Right ventricle myocardium superior (tissue), 1 donor: ENCODE measurements around the gene SCYL3. TPM values are rescaled to one million over a fixed set of nuclear protein-coding genes. Genes with fewer than 3 reads are reported as not detected.
"Not testable (repeated sequence)": the region's sequence is repeated elsewhere in the genome, so short reads cannot be mapped to it uniquely, and the experiment has no call there.

Experiments used
- ATAC-seq: fragments of 200-7000 bp; cut with Tn5 transposase; one replicate; pipeline ENCODE4 v1.9.1; 2020; ENCODE audit warnings: mild to moderate bottlenecking; ENCODE audit not compliant: poor library complexity
- DNase-seq: peaks from one replicate; pipeline ENCODE4 v3.0.0-alpha.2; 2020
- intact Hi-C: fragments of 100-400 bp; cut with DNase I; formaldehyde crosslinking; loops from one replicate; pipeline ENCODE4 v1.11.2; 2022
- total RNA-seq: library from RNA; stranded (reverse); fragmentation: NEBNext Ultra II Directional; extraction: Animal tissue kit (Norgen Biotek cat#: 25700); gene quantifications from one replicate; pipeline ENCODE4 v1.2.1, GENCODE V29; 2021
- donor health status: DM: no; HTN: yes; CAD: no; lungs with severe emphysema.

SCYL3 gene
- total RNA-seq, 1 donor from 2014 or later: 5.5 TPM

DNA sequence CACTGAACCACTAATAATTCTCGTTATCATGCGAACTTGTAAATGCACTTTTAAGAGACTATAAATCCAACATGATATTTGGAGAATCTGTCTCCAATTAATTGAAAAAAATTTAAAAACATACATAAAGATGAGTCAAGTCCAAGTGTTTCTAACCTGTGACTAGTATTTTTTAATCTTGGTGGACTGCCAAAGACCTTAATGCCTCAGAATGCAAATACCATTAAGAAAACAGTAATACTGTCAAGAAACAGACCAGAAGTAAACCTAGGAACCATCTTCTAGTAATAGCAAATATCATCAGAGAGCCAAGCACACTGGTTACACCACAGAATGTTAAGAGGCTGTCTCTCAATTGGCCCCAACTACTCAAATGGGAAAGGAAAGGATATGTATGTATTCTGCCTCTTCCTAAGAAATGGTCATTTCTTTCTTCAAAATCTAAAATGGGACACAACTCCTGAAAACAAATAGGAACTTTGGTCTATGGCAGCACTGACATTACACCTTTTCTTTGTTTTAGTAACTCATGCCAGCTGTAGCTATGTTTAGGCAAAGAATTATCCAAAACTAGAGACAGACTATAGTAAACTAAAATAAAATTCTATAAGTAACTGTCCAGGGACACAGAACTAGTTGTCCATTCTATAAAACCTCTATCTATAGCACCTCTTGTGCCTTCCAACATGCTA lies 15.8 kb downstream of the SCYL3 start:
- DNase-seq: no peak
- ATAC-seq: no peak
- intact Hi-C loops: no loop called here

DNA sequence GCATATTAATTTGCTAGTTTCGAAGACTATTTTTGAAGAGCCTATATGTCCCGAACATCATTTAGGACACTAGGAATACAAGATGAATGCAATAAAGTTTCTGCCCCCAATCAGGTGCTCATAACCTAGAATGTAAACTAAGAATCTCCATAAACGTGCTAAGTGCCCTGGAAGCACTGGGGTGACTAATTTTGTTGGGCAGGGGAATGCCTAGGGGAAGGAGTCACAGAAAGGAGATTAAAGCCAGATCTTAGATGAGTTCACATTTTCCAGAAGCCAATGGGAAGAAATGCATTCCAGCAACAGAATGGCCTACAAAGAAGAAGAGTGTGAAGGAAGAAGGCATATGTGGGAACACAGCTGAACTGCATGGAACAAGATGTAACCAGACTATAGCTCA lies 19.5 kb downstream of the SCYL3 start:
- intact Hi-C loops: no loop called here
- no peak for ATAC-seq
- DNase-seq: no peak

DNA sequence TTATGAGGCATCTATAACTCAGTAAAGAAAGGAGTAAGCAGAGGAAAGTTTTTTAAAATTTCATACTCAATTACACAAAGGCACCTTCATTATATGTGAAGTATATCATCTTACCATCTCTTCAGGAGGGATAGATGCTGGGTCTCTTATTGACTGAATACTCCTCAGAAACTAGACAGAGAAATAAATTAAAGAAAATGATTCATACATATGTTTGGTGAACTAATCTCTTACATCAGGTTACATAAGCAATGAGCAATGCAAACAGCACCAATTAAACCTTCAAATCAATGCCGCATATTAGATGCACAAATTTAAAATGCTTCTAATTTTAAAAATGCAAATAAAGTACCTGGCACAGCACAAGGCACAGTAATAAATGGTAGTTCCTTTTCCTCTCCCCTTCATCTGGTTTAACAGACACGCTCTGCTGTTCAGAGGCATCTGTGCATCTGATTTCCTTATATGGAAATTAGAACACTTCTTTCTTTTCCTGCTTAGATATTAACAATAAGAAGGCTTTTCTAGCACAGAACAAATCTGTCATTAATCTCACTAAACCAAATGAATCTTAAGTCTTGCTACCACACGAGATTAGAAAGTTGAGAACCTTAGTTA lies 20.0 kb downstream of the SCYL3 start:
- intact Hi-C loops: no loop called here
- ATAC-seq (no peak), DNase-seq (no peak)

DNA sequence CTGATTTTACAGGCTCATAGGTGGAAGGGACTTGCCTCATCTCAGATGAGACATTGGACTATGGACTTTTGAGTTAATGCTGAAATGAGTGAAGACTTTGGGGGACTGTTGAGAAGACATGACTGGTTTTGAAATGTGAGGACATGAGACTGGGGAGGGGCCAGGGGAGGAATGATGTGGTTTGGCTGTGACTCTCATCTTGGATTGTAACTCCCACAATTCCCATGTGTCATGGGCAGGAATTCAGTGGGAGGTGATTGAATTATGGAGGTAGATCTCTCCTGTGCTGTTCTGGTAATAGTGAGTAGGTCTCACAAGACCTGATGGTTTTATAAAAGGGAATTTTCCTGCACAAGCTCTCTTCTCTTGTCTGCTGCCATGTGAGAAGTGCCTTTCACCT lies 20.8 kb downstream of the SCYL3 start:
- DNase-seq (no peak), ATAC-seq (no peak)
- intact Hi-C loops: no loop called here

DNA sequence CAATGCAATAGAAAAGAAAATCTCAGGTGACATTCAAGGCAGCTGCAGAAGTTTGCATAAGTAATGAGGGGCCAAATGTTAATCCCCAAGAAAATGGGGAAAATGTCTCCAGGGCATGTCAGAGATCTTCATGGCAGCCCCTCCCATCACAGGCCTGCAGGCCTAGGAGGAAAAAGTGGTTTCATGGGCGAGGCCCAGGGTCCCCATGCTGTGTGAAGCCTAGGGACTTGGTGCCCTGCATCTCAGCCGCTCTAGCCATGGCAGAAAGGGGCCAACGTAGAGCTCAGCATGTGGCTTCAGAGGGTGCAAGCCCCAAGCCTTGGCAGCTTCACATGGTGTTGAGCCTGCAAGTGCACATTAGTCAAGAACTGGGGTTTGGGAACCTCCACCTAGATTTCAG lies 21.7 kb downstream of the SCYL3 start:
- DNase-seq, intact Hi-C loops, ATAC-seq: not testable (repeated sequence)

DNA sequence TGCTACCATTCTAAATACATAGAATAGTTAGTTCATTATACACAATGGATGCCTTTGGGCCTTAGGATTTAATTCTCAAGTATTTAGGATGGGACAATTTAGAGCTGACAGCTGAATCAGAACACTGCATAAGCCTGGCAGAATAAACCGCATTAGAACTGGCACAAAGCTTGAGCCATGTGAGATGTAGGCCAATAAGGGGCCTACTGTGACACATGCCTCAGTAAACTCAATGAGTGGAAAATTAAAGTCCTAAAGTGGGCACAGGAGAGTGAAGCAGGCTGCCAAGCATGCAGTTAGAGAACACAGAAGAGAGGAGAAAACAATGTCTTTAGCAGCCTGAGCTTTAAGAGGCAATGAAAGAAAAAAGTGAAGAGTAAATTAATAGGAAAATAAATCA lies 24.3 kb downstream of the SCYL3 start:
- ATAC-seq (no peak), DNase-seq (no peak)
- intact Hi-C loops: no loop called here

DNA sequence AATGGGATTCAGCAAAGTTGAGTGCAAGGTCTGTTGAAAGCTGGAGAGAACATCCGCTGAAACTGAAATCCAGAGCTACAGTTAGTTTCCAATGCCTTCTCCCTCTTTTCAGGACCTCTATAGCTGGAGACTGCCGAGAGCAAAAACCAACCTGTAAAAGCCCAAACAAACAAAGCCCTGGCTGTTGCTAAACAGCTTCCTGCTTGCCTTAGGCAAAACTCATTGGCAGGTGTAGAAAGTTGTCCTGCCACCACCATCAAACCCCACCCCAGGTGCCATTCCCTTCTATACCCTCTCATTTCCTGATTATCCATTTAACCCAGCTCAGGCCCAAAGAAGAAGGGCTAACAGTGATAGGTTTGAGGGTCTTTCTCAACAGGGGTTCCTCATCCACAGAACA lies 24.7 kb downstream of the SCYL3 start:
- intact Hi-C loops: no loop called here
- no peak for DNase-seq
- ATAC-seq: no peak

DNA sequence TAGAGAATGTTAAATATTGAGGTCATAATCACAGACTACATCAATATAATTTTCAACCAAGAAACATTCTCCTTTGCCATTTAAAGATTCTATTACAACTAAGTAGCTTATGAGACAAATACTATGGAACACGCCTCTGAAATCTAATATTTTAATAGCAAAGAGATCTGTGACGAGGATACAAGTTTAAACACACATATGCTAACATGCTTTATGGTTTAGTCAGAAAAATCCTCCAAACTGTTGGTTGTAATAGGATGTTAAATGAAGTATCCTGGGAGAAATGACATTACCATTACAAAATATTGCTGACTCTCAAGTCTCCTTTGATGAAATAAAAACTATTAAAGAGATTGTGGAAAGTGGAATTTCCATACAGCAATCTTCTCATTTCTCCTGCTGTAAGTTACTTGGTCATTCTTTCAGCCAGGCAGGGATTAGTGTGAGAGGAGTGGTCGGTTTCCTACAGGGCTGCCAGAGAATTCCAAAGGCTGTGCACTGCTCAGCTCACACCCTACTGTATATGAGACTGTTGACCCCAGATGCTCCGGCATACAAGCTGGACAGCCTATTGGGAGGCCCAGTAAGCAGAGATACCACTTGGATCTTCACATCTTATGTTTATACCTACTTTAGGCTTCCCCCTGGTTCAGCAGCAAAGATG lies 26.6 kb downstream of the SCYL3 start:
- intact Hi-C loops: no loop called here
- ATAC-seq (no peak), DNase-seq (no peak)

DNA sequence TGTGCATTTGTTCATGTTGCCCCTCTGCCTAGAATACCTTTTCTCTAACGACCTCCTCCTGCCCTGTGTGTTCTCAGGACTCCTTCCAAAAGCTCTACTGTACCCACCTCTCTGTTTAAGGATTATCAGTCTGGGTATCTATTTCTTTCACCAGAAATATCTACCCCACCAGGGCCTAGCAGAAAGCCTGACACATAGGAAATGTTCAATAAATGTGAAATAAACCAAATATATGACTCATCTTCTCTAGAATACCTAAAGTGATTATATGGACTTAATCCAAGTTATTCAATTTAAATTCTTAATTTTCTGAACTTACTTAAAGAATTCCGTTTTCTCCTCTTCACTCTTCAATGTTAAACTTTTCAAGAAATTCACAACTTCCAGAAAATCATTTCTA lies 27.1 kb downstream of the SCYL3 start:
- intact Hi-C loops: no loop called here
- DNase-seq (no peak), ATAC-seq (no peak)

DNA sequence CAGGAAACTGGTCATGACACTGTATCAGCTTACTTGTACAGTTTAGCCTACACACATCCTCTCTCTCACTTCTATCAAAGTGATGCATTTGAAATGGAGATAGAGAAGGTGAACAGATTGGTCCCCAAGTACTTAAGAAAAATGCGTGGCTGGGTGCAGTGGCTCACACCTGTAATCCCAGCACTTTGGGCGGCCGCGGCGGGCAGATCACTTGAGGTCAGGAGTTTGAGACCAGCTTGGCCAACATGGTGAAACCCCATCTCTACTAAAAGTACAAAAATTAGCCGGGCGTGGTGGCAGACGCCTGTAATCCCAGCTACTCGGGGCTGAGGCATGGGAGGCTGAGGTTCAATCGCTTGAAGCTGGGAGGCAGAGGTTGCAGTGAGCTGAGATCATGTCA lies 29.2 kb downstream of the SCYL3 start:
- ATAC-seq, DNase-seq, intact Hi-C loops: not testable (repeated sequence)

DNA sequence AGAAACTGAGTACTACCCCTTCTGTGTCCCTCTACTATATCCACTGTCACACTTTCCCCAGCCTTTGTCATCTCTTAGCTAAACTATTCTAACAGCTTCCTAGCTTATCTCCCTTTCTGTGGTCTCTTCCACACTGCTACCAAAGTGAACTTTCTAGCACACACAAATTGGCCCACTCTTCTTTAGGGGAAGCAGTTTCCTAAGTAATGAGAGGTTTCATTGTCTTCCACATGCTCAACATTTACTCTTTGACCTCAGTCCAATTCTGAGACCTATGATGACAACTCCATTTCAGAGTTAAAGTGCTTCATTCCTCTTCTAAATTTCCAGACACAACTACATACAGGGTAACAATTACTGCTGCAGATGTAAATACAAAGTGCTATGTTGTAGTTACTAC lies 32.9 kb downstream of the SCYL3 start:
- ATAC-seq (no peak), DNase-seq (no peak)
- intact Hi-C loops: no loop called here

DNA sequence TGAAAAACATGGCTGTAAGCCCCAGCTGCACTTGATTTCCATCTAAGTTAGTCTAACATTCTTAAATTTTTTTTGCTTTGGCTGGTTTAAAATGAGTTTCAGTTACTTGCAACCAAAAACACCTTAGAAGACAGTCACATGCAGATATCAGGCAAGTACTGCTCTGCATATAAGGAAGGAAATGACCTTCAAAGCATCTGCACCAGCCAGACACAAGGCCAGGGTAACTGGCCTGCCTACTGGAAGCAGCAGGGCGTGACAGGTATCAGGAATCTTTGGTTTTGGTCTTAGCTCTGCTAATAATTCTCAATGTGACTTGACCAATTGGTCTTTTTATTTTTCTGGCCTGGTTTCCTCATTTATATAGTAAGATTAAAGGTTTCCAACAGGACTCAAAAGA lies 33.5 kb downstream of the SCYL3 start:
- DNase-seq (no peak), ATAC-seq (no peak)
- intact Hi-C loops: no loop called here

DNA sequence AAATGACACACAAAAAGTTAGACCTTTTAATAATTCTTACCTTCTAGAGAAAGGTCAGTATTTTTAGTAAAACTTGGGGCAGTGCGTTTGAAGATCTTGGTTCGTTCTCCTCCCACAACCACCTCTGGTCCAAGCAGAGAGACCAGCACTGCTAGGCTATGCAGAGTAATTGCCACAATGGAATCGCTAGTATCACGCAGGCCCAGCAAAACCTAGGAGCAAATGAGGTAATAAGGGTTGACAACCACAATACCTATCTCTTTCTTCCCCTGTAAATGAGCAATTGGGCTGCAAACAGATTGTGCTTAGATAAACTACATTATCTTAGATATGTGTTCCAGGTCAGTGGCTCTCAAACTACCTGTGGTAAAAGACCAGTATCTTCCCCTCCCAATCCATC lies 34.7 kb downstream of the SCYL3 start:
- ATAC-seq (no peak), DNase-seq (no peak)
- intact Hi-C loops: no loop called here

DNA sequence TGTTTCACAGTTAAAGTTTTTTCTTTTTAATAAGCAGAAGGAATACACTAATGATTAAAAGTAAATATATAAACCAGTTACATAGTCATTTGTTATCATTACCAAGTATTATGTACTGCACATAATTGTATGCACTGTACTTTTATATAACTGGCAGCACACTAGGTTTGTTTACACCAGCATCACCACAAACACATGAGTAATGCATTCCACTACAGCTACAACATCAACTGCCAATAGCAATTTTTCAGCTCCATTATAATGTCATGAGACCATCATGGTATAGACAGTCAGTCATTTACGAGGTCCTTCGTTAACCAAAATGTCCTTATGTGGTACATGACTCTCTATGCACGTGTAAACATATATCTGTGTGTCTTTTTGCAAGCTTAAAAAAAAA lies 35.2 kb downstream of the SCYL3 start:
- ATAC-seq (no peak), DNase-seq (no peak)
- intact Hi-C loops: no loop called here

DNA sequence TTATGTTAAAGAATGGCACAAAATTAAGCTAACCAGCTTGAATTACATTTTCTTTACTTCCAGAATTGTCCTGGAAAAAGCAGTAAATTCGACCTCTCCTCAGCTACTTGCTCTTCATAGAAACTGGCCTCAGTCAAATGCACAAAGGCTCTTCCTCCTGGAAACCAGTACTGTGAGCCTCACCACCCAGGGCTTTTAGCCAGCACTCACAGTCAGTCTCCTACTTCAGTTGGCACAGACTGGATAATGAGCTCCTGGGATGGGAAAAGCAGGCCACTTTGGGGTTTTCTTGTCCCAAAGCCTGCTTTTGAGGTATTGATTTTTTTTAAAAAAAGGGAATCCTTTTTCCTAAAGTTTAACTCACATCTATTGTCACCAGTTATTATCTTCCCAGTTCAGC lies 40.4 kb downstream of the SCYL3 start:
- ATAC-seq (no peak), DNase-seq (no peak)
- intact Hi-C loops: no loop called here

DNA sequence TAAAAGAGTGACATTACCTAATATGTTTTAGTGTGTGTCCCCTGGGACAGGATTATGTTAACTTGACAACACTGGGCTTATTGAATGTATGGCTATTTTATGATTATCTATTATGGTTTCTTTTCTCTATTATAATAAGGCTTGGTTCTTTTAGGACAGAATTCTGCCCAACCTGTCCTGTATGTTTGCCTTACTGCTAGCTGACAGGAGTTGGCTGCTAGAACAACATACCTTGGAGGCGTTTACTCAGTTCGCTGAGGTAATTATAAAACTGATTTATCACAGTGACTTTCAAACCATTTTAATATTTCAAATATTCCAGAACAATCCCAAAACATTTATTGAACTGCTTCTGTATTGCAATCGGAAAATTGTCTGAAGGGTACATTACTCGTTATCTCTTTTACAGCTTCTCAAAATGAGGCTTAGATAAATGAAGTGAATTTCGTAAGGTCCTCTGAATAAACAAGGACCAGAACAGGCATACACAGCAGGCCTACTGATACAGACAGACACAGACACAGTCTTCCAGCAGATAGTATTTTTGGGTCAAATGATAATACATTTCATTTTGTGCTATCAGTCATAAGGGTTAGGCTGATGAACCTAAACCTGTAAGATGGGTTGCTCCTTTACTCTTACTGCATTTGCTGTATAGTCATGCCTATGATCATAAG lies 44.2 kb downstream of the SCYL3 start:
- DNase-seq: no peak
- intact Hi-C loops: no loop called here
- ATAC-seq: no peak

DNA sequence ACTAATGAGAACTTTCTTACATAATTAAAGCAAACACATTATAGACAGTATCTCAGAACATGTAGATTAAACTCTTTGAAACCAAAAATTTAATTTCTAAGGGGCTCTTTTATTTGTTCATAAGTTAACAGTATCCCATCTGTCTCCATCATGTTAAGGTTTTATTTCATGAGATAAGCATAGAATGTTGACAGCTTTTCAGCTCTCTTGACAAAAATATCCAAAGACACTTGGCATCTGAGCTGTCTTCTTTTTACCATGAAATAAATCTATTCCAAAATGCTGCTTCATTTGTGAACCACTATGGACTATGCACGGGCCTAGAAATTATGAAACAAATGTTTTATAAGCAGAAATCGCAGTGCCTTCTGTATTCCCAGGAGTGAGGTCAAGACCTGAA lies 45.2 kb downstream of the SCYL3 start:
- intact Hi-C loops: no loop called here
- DNase-seq (no peak), ATAC-seq (no peak)

DNA sequence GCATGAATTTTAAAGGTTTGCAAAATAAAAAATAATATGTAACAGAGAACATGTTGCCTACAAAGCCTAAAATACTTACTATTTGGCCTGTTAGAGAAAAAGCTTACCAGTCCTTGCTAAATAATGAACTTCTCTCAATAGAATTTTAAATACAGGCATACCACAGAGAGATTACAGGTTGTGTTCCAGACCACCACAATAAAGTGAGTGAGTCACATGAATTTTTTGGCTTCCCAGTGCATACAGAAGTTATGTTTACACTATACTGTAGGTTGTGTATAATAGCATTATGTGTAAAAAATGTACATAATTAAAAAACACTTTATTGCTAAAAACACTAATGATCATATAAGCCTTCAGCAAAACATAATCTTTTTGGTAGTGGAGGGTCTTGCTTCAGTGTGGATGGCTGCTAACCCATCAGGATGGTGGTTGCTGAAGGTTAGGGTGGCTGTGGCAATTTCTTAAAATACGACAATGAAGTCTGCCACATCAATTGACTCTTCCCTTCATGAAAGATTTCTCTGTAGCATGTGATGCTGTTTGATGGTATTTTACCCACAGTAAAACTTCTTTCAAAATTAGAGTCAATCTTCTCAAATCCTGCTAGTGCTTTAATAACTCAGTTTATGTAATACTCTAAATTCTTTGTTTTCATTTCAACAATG lies 48.6 kb downstream of the SCYL3 start:
- ATAC-seq (no peak), DNase-seq (no peak)
- intact Hi-C loops: no loop called here

DNA sequence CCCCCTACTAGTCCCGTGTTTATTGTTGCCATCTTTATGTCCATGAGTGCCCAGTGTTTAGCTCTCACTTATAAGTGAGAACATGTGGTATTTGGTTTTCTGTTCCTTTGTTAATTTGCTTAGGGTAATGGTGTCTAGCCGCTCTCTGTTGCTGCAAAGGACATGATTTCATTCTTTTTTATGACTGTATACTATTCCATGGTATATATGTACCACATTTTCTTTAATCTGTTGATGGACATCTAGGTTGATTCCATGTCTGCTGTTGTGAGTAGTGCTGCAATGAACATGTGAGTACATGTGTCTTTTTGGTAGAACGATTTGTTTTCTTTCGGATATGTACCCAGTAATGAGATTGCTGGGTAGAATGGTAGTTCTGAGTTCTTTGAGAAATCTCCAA lies 54.8 kb downstream of the SCYL3 start:
- ATAC-seq (no peak), DNase-seq (no peak)
- intact Hi-C loops: no loop called here
